SKM-1 (cell line): ENCODE data around the gene TOE1.
"Not testable (repeated sequence)": the region's sequence is repeated elsewhere in the genome, so short reads cannot be mapped to it uniquely, and the experiment has no call there.

Experiments used
- DNase-seq: peaks from one replicate; lab custom pipeline; 2025; ENCODE audit not compliant: unreplicated experiment; lab: John Stamatoyannopoulos, UW

TOE1 gene

GRCh38 chr1:45339789-45340558 is at the start of gene TOE1, which contains the start of gene MUTYH:
TOE1 (plus strand) TSS chr1:45340170; CDS start chr1:45340253, 83 bp downstream.
MUTYH (minus strand) TSS chr1:45340440; CDS start chr1:45334505, 5,935 bp downstream.
- peak; percentile 89 for DNase-seq

GRCh38 chr1:45291002-45291401 is 49.0 kb upstream of the TOE1 start:
- DNase-seq: not testable (repeated sequence)

GRCh38 chr1:45291716-45292115 is 48.3 kb upstream of the TOE1 start:
- DNase-seq: no peak

GRCh38 chr1:45297666-45298356 is 42.2 kb upstream of the TOE1 start:
- no peak for DNase-seq

GRCh38 chr1:45299296-45299695 is 40.7 kb upstream of the TOE1 start:
- no peak for DNase-seq

- DNase-seq: peak; percentile 15
Measured at GRCh38 chr1:45299981-45300668, 39.8 kb upstream of the TOE1 start.

GRCh38 chr1:45300669-45300997 is 39.3 kb upstream of the TOE1 start:
- DNase-seq: no peak

GRCh38 chr1:45302505-45303150 is 37.3 kb upstream of the TOE1 start:
- no peak for DNase-seq

- peak; percentile 97 for DNase-seq
Measured at GRCh38 chr1:45303520-45304310, 36.3 kb upstream of the TOE1 start.

GRCh38 chr1:45304311-45305081 is 35.5 kb upstream of the TOE1 start:
- DNase-seq: no peak

GRCh38 chr1:45305231-45305630 is 34.7 kb upstream of the TOE1 start:
- DNase-seq: no peak

- DNase-seq: no peak
Measured at GRCh38 chr1:45306319-45306718, 33.7 kb upstream of the TOE1 start.

- no peak for DNase-seq
Measured at GRCh38 chr1:45306905-45307304, 33.1 kb upstream of the TOE1 start.

GRCh38 chr1:45314266-45314665 is 25.7 kb upstream of the TOE1 start:
- no peak for DNase-seq

- no peak for DNase-seq
Measured at GRCh38 chr1:45317166-45317565, 22.8 kb upstream of the TOE1 start.

GRCh38 chr1:45319761-45320160 is 20.2 kb upstream of the TOE1 start:
- no peak for DNase-seq

- DNase-seq: no peak
Measured at GRCh38 chr1:45321444-45321843, 18.5 kb upstream of the TOE1 start.

- DNase-seq: no peak
Measured at GRCh38 chr1:45322486-45323040, 17.4 kb upstream of the TOE1 start.

- no peak for DNase-seq
Measured at GRCh38 chr1:45325851-45326506, 14.0 kb upstream of the TOE1 start.
